COLO829 (cell line): Measurements from ENCODE around the gene ZMYND19.
"Not testable (repeated sequence)": the region's sequence is repeated elsewhere in the genome, so short reads cannot be mapped to it uniquely, and the experiment has no call there.

ENCODE experiments used
- DNase-seq: peaks from one replicate; pipeline ENCODE4 v3.0.0; 2012; ENCODE audit warnings: low spot score

ZMYND19 gene

DNA sequence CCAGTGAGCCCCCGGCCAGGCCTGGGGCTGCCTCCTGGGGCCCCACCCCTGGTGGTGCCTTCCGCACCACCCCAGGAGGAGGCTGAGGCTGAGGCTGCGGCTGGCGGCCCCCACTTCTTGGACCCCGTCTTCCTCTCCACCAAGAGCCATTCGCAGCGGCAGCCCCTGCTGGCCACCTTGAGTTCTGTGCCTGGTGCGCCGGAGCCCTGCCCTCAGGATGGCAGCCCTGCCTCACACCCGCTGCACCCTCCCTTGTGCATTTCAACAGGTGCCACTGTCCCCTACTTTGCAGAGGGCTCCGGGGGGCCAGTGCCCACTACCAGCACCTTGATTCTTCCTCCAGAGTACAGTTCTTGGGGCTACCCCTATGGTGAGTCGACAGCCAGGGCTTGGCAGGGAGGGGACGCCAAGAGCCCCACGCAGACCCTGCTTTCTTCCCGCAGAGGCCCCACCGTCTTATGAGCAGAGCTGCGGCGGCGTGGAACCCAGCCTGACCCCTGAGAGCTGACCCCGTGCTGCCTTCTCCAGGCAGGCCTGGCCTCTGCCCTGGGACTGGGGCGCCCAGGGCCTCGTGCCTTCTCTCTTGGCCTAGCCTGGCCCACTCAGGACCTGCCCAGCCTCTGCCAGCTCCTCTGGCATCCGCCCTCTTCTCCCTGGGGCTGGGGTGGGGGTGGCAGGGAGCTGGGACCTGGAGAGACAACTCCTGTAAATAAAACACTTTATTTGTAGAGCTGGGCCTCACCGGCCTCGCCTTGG is 24.5 kb upstream of the ZMYND19 start:
- no peak for DNase-seq

DNA sequence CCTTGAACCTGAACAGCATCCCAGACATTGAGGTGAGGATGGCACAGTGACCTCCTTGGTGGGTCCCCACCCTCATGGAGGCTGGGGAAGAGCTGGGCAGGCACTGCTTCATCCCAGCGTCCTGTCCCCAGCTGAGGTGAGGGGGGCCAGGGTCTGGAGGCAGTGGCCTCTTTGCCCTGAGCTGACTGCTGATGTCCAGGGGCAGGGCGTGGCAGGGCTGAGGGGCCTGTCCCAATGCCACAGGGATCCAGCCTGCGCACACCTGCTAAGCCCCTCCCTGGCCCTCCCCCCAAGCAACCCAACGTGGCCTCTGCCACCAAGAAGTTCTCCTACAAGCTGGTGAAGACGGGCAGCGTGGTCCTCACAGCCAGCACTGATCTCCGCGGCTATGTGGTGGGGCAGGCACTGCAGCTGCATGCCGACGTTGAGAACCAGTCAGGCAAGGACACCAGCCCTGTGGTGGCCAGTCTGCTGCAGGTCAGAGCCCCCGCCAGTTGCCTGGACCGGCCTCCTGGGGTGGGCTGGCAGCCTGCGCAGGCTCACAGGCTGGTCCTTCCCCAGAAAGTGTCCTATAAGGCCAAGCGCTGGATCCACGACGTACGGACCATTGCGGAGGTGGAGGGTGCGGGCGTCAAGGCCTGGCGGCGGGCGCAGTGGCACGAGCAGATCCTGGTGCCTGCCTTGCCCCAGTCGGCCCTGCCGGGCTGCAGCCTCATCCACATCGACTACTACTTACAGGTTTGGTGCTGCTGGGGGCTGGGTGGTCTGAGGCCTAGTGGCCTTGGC is 23.6 kb upstream of the ZMYND19 start:
- no peak for DNase-seq

DNA sequence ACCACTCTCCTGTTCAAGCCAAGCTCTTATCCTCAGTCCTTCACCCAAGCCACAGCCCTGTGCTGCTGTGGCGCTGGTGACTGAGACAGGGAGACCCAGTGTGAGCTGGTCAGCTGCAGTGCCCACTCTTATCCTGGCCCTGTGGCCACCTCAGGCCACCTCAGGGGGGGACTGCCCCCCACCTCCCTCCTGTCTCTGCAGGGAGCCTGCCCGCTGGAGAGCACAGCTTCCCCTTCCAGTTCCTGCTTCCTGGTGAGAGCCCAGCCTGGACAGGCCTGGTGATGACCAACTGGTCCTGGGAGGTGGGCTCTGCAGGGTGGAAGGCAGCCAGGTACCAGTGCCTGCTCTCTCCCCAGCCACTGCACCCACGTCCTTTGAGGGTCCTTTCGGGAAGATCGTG is 22.9 kb upstream of the ZMYND19 start:
- DNase-seq: no peak

DNA sequence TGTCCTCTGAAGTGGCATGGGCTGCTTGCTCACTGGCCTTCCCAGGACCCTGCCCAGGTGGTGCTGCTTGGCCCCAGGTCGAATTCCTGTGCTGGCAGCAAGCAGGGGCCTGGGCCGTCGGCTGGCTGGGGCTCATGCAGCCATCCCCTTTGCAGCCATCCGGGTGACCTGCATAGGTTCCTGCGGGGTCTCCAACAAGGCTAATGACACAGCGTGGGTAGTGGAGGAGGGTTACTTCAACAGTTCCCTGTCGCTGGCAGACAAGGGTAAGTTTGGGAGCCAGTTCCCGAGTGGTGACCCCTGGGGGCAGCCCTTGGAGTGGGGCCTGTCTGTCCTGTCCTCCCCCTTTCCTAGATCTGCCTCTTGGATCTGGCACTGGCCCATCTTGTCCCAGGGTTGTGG is 22.4 kb upstream of the ZMYND19 start:
- no peak for DNase-seq

DNA sequence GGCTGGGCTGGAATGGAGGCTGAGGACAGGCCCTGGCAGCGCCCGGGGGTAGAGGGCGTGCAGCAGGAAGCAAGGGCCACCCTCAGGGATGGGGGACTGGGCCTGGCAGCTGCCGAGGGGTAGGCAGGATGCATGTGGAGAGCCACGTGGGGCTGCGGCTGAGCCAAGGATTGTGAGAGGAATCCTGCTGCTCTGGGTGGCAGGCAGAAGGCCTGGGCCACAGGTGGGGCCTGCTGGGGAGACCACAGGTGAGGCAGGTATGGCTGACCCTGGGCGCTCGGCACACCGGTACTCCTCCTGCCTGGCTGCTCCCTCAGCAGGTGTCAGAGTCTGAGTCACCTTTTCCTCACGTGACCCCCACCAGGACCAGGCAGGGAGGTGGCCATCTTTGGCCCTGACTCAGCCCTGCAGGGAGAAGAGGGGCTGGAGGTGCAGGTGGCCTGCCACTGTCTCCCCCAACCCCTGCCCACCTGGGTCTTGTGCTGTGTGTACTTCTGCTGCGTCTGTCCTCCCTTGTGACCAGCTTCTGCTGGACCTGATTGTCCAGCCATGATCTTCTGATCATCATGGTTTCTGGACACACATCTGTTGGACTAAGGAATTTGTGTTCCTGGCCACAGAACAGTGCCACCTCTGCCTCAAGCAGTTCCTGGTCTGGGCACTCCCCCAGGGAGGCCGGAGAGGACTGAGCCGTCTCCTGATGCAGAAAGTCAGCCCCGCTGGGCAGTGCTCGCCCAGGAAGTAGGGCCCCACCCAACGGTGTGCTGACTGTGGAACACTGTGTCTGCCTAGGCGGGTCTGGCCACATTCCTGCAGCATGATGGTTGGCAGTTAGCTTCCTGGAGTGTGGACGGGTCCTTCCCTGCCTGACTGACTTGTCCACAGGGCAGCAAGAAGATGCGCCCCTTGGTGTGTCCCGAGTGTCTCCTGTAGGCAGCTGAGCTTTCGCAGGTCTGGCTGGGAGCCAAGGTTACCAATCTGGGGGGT is 21.6 kb upstream of the ZMYND19 start:
- DNase-seq: peak; percentile 48

DNA sequence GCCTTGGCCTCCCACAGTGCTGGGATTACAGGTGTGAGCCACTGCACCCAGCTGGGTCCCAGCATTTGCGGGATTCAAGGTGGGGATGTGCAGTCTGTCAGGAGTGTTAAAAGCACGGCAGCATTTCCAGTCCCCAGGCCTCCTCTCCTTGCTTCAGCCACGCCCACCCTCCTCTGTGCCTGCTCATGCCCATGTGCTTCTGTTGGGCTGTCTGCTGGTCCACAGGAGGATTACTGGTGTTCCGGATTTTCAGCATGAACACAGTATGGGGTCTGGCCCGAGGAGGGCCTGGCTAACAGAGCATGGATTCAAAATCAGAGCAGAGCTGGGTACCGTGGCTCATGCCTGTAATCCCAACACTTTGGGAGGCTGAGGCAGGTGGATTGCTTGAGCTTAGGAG is 20.6 kb upstream of the ZMYND19 start:
- no peak for DNase-seq

DNA sequence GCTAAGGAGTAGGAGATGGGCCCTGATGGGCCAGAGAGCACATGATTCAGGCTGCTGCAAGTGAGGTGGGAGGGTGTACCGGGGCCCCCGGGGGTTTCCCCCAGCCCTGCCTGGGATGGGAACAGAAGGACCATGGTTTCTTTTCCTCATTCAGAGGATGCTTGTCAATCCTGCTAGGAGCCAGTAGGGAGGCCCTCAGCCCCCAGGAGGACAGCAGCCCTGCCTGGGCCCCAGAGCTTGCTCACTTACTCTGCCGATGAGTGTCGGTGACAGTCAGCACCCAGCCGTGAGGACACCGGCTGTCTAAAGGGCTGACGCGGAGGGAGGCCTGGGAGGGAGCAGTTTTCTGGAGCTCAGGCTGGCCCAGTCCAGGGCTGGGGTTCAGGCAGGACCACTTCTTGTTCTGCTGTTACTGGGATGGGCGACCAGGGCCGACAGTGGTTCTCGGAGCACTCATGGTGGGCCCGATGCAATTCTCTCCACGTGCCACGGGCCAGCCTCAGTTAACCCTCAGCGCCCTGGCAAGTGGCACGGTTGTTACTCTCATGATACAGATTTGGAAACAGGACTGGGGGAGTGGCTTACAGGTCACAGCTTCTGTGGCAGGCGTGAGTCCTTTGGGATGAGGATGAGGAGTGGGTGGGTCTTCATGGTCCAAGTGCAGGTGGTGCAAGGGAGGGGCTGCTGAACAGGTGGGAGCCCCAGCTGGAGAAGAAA is 17.0 kb upstream of the ZMYND19 start:
- DNase-seq: no peak

DNA sequence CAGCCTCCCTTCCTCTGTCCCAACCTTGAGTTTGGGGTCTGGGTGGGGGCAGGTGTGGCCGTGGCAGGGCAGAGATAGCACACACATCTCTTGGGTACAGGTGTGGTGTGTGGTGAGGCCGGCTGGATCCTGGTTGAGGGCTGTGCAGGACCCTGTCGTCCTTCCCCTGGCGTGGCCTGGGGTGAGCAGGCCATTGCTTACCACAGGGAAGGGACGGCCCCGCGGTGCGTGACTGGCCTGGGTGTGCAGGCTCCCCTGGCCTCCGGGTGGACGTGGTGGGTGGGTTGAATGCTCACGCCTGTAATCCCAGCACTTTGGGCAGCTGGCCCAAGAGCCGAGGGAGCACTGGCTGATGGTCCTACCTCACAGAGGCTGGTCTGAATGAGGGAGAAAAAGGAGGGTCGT is 16.4 kb upstream of the ZMYND19 start:
- DNase-seq: no peak

DNA sequence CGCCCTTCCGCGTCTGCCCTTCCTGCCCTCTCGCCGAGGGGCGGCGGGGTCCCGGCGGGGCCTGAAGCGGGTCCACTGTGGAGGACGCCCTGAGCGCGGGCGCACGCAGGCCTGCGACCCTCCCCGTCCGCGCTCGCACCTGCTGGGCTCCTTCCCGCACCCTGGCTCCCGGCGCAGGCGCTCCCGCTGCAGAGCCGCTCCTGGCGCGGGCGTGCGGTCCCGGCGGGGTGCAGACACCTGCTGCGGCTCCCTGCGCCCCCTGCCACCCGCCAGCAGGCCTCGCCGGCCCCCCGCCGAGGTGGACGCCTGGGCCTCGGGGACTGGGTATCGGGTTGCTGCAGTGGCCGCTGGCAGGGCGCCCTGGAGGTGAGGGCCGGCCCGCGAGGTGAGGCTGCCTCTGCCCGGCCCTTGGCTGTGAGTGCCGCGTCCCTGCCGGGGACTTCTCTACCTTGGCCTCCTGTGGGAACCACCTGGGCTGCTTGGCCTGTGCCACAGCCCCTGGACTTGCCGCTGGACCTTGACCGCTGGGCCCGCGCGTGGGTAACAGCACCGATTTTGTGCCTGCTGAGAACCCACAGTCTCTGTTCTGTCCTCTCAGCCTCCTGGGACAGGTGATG is 15.8 kb upstream of the ZMYND19 start:
- no peak for DNase-seq

DNA sequence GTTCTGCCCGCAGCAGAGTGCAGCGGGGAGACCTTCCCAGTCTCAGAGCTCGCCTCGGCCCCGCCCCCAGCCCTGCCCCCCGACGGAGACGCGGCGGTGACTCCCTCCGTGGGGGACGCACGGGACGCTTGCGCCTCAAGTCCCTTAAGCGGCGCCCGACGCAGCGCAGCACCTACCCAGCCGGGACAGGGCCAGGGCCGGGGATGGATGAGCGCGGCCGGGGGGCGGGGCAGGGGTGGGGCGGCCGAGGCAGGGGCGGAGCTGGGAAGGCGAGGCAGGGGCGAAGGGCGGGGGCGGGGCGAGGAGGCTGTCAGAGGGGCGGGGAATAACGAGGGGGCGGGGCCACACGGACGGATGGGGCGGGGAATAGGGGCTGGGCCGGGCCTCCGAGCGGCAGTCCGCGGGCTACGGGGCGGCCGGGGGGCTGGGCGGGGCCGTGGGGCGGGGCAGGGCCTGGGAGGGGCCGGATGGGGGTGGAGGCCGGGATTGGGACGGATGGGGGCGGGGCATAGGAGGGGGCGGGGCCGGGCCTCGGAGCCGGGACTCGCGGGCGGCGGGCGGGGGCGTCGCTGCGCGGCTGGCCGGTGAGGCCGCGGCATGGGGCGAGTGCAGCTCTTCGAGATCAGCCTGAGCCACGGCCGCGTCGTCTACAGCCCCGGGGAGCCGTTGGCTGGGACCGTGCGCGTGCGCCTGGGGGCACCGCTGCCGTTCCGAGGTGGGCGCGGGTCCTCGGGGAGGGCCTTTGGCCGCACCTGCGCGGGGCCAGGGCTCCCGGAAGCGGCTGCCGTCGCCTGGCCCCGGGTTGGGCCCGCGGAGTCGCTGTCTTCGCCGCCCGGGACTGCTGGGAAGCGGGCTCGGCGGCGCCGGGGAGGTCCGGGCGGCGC is 15.1 kb upstream of the ZMYND19 start, which contains the start of gene ARRDC1:
Gene ARRDC1 (plus strand): TSS at position 566 of the 884 bp plus-strand sequence. CDS start 32 bp downstream, at position 598.
- DNase-seq: peak; percentile 94

DNA sequence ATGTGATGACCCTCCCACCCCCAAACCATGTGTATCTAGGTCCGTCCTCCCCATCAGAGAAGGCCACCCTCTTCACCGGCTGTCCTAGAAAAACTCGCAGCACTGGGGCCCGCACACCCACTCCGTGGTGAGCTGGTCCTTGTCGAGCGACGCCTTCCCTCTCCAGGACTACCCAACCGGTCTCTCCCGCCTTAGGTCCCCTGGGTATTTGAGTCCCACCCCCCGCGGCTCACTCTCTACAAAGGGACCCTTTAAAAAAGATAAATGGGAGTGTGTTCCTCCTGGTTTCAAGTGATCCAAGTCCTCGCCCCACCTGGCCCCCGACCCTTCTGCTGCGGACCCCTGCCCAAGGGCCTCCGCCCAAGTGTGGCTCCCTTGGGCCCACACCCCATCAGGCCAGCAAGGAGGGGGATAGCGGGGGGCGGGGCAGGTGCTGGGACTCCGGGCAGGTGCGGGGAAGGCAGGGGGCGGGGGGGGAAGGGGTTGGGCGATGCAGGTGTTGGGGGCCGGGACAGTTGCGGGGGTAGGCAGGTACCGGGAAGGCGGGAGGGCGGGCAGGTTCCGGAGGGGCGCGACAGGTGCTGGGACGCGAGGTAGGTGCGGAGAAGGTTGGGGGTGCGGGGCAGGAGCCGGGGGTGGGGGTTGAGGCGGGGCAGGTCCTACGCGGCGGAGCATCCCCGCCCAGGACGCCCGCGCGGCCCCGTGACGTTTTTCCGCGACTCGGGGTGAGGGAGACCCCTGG is 14.2 kb upstream of the ZMYND19 start:
- no peak for DNase-seq

DNA sequence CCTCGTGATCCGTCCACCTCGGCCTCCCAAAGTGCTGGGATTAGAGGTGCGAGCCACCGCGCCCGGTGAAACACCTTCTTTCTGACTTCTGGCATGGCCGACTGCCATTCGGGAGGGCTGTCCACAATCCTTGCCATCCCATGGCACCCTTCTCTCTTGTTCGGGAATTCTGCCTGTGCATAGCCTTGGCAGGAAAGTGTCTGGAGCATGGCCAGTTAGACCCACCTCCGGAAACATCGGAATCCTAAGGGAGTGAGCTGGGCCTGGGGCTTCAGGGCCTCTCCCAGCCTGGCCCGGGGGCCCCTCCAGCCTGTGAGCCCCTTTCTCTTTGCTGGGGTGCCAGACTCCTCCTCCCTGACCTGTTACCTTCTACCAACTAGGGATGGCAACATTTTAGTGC is 13.6 kb upstream of the ZMYND19 start:
- no peak for DNase-seq

DNA sequence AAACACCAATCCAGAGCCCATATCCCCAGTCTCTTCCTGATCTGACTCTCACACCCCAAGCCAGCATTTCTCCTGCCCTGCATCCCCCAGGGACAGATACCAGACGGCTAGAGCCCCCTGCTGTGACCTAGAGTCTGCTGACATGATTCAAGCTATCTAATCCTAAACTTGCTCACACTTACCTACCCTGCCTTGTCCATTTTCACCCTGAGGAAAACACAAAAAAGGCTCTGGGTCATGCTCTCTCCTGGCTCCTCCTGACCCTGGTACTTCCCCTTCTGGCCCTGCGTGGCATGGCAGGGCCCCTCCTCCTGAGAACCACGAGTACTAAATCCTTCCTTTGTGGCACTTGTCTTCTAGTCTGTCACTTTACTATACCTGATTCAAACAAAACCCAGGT is 12.3 kb upstream of the ZMYND19 start:
- DNase-seq: no peak

DNA sequence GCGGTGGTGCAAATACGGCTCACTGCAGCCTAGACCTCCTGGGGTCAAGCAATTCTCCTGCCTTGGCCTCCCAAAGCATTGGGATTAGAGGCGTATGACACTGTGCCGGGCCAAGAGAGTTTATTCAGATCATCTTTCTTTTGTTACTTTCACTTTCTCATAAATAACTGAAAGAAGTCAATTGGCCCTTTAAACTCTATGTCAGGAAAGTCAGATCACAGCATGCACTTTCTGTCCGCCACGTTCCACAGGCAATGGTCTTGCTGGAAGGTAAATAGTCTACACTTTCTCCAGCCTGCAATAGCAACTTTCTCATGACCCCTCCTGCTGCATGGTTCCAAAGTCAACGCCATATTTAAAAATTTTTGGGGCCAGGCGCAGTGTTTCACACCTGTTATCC is 8.6 kb upstream of the ZMYND19 start:
- DNase-seq: no peak

DNA sequence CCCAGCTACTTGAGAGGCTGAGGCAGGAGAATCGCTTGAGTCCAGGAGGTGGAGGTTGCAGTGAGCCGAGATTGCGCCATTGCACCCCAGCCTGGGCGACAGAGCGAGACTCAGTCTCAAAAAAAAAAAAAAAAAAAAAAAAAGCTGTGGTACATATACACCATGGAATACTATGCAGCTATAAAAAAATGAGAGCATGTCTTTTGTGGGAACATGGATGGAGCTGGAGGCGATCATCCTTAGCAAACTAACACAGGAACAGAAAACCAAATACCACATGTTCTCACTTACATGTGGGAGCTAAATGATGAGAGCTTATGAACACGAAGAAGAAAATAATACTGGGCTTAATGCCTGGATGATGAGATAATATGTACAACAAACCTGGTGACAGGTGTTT is 6.3 kb upstream of the ZMYND19 start:
- DNase-seq: not testable (repeated sequence)

DNA sequence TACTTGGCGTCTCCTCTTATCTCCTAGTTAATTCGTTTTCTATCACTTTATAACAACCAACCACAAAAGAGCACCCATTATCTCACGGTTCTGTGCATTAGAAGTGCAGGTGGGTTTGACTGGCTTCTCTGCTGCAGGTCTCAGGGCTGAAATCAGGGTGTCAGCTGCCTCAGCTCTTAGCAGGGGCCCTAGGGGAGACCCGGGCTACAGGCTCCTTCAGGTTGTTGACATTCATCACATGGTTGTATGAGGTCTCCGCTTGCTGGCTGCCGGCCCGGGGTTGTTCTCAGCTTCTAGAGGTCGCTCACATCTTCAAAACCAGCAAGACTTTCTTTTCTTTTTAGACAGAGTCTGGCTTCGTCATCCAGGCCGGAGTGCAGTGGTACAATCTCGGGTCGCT is 2.9 kb upstream of the ZMYND19 start:
- DNase-seq: no peak

DNA sequence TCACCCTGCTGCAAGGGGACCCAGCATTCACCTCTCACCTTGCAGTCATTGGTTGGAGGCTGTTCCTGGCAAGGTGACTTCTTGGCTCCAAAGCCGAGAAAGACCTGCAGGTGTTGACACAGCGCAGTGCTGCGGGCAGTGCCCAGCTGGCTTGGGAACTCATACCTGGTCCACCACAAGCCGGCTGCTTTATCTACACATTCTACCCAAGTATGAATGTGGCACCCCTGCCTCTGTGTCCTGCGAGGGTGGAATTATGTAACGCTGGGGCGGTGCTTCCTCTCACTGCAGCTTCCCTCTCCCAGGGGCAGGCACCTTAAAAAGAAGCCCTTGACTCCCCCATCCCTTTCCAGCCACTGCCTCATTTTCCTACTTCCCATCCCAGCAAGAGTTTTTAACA is 2.5 kb upstream of the ZMYND19 start:
- no peak for DNase-seq

DNA sequence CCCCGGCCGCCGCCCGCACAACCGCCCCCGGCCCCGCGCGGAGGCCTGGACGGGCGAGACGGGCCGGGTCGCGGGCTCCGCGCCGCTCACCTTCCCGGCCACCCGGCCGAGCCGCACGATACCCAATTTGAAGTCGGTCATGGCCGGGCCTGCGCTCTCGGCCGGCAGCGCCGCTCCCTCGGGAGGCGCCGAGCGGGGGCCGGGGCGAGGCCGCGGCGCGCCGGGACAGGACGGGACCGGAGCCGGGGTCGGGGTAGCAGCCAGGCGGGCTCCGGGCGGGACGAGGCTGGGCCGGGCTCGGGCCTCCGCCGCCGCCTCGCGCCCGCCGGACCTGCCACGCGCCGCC is 216 bp downstream of the ZMYND19 start:
- DNase-seq: no peak

DNA sequence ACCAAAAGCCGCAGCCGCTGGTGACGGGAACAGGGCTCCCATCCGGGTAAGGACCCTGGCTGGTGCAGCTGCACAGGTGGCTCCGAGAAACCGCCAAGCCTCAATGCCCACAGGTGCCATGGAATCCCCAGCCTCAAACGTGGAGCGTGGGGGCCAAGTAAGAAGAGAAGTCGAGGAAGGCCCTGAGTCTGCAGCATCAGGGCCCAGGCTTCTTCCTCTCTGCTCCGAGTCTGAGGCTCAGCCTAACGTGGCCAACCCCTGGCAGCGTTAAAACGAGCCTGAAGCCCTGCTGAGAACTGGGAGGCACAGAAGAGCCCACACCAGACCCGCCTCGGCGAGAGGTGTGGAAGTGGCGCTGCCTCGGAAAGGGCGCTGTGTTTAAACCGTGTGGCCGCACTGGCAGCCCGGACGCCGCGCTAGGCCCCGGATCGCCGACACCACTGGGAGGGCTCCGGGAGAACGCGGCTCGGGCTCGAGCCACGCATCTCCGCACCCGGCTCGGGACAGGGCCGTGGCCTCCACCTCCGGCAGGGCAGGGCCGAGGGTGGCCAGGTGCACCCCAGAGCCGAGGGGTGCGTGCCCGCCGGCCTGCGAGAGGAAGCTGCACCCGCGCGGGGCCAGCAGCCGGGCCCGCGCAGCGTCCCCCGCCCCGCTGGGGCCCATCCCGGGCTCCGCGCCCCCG is 730 bp downstream of the ZMYND19 start:
- no peak for DNase-seq
